GM23338 (cell line): ENCODE measurements around the gene PTPRB. TPM values are rescaled to one million over a fixed set of nuclear protein-coding genes. Genes with fewer than 3 reads are reported as not detected.

Source experiments
- ATAC-seq: fragments of 200-7000 bp; cut with Tn5 transposase; 3 replicates; pipeline ENCODE4 v1.9.1; 2020
- DNase-seq: peaks from one replicate; pipeline ENCODE4 v3.0.0-alpha.2; 2015; ENCODE audit warnings: low spot score
- H2AFZ ChIP-seq: fragments of 200-600 bp; sonication (generic); 2 replicates; pipeline ENCODE4 v1.8.0; 2016; ENCODE audit warnings: antibody characterized with exemption, mild to moderate bottlenecking, moderate library complexity
- H3F3A ChIP-seq: fragments of 200-600 bp; sonication (generic); replicated peaks from 2 replicates; pipeline ENCODE4 v1.8.0; 2017; ENCODE audit warnings: antibody characterized with exemption, mixed run types, low read depth
- H3K27ac ChIP-seq: fragments of 200-600 bp; sonication (generic); 2 replicates; pipeline ENCODE4 v1.6.1; 2016; ENCODE audit warnings: low read depth
- H3K27me3 ChIP-seq: fragments of 200-600 bp; sonication (generic); 2 replicates; pipeline ENCODE4 v1.8.0; 2016; ENCODE audit warnings: mild to moderate bottlenecking, mixed run types, moderate library complexity; ENCODE audit not compliant: insufficient read depth
- H3K36me3 ChIP-seq: fragments of 200-600 bp; sonication (generic); 2 replicates; pipeline ENCODE4 v1.8.0; 2016; ENCODE audit warnings: mild to moderate bottlenecking; ENCODE audit not compliant: insufficient read depth
- H3K4me1 ChIP-seq: fragments of 200-600 bp; sonication (generic); 2 replicates; pipeline ENCODE4 v1.8.0; 2016; ENCODE audit warnings: mild to moderate bottlenecking, moderate library complexity; ENCODE audit not compliant: insufficient read depth
- H3K4me2 ChIP-seq: fragments of 200-600 bp; sonication (generic); 2 replicates; pipeline ENCODE4 v1.7.1; 2017; ENCODE audit warnings: mixed run types
- H3K4me3 ChIP-seq: fragments of 200-600 bp; sonication (generic); 2 replicates; pipeline ENCODE4 v1.6.1; 2016; ENCODE audit warnings: mixed run types
- H3K79me2 ChIP-seq: fragments of 200-600 bp; sonication (generic); replicated peaks from 2 replicates; pipeline ENCODE4 v1.8.0; 2017; ENCODE audit warnings: mild to moderate bottlenecking; ENCODE audit not compliant: insufficient read depth
- H3K9me2 ChIP-seq: fragments of 200-600 bp; sonication (generic); 2 replicates; pipeline ENCODE4 v1.8.0; 2017; ENCODE audit not compliant: insufficient read depth
- H4K20me1 ChIP-seq: fragments of 200-600 bp; sonication (generic); replicated peaks from 2 replicates; pipeline ENCODE4 v1.8.0; 2017; ENCODE audit warnings: mild to moderate bottlenecking; ENCODE audit not compliant: insufficient read depth
- H3K27ac Mint-ChIP-seq: 2 replicates; pipeline ENCODE4 v1.8.0; 2020; ENCODE audit warnings: inconsistent platforms, mild to moderate bottlenecking, moderate library complexity, mixed read lengths
- H3K27me3 Mint-ChIP-seq: 3 replicates; pipeline ENCODE4 v1.8.0; 2022; ENCODE audit warnings: low read depth, mild to moderate bottlenecking, moderate library complexity, mixed read lengths, inconsistent platforms; ENCODE audit not compliant: insufficient read depth, poor library complexity
- H3K36me3 Mint-ChIP-seq: 3 replicates; pipeline ENCODE4 v1.8.0; 2021; ENCODE audit warnings: low read depth, mild to moderate bottlenecking, inconsistent platforms, moderate library complexity, mixed read lengths
- H3K4me1 Mint-ChIP-seq: 3 replicates; pipeline ENCODE4 v1.8.0; 2020; ENCODE audit warnings: mild to moderate bottlenecking, inconsistent platforms, mixed read lengths
- H3K4me3 Mint-ChIP-seq: 3 replicates; pipeline ENCODE4 v1.8.0; 2021; ENCODE audit warnings: moderate library complexity, mild to moderate bottlenecking, inconsistent platforms, mixed read lengths
- H3K9me3 Mint-ChIP-seq: 3 replicates; pipeline ENCODE4 v1.8.0; 2020; ENCODE audit warnings: moderate library complexity, mild to moderate bottlenecking, inconsistent platforms, mixed read lengths
- CREB1 ChIP-seq: fragments of 250-450 bp; sonication (Bioruptor Pico); IDR thresholded peaks from 2 replicates; pipeline ENCODE4 v1.5.0; 2020; ENCODE audit warnings: low read depth, mild to moderate bottlenecking, moderate library complexity
- CTCF ChIP-seq, 2 experiments: fragments of 200-600 bp in 1 of 2; sonication (generic) in 1 of 2; conservative IDR thresholded peaks; 2 replicates each; pipeline versions ENCODE4 v1.5.1 to v1.6.1; 2016 to 2017; ENCODE audit warnings: antibody characterized with exemption in 2 of 2, low read depth in 2 of 2, mild to moderate bottlenecking in 2 of 2, moderate library complexity in 1 of 2
- ETS1 ChIP-seq: IDR thresholded peaks from 2 replicates; pipeline ENCODE4 v1.6.1; 2016; ENCODE audit warnings: antibody characterized with exemption
- EZH2 ChIP-seq: fragments of 200-600 bp; sonication (generic); IDR thresholded peaks from one replicate; pipeline ENCODE4 v1.8.0; 2017; ENCODE audit warnings: antibody characterized with exemption, mild to moderate bottlenecking, low read depth; ENCODE audit not compliant: unreplicated experiment
- EZH2phosphoT487 ChIP-seq: fragments of 200-600 bp; sonication (generic); IDR thresholded peaks from one replicate; pipeline ENCODE4 v1.8.1; 2018; ENCODE audit warnings: antibody characterized with exemption; ENCODE audit not compliant: unreplicated experiment
- JUNB ChIP-seq: IDR thresholded peaks from one replicate; pipeline ENCODE4 v1.6.1; 2016; ENCODE audit warnings: antibody characterized with exemption; ENCODE audit not compliant: unreplicated experiment
- NANOG ChIP-seq: IDR thresholded peaks from 2 replicates; pipeline ENCODE4 v1.6.1; 2016; ENCODE audit warnings: antibody characterized with exemption, borderline replicate concordance
- POLR2AphosphoS5 ChIP-seq: IDR thresholded peaks from 2 replicates; pipeline ENCODE4 v1.6.1; 2016; ENCODE audit warnings: antibody characterized with exemption, low read depth
- REST ChIP-seq: IDR thresholded peaks from one replicate; pipeline ENCODE4 v1.6.1; 2018; ENCODE audit warnings: antibody characterized with exemption; ENCODE audit not compliant: unreplicated experiment
- STAT1 ChIP-seq: IDR thresholded peaks from one replicate; pipeline ENCODE4 v1.6.1; 2016; ENCODE audit warnings: antibody characterized with exemption; ENCODE audit not compliant: unreplicated experiment
- ZNF114 ChIP-seq: fragments of 250-450 bp; sonication (Bioruptor Pico); IDR thresholded peaks from 2 replicates; pipeline ENCODE4 v1.5.0; 2020; ENCODE audit warnings: mild to moderate bottlenecking, moderate library complexity
- ZNF331 ChIP-seq: fragments of 250-450 bp; sonication (Bioruptor Pico); IDR thresholded peaks from 2 replicates; pipeline ENCODE4 v1.5.0; 2020; ENCODE audit warnings: low read depth, mild to moderate bottlenecking, moderate library complexity
- ZNF462 ChIP-seq: fragments of 250-450 bp; sonication (Bioruptor Pico); IDR thresholded peaks from 2 replicates; pipeline ENCODE4 v1.5.0; 2020; ENCODE audit warnings: mild to moderate bottlenecking, moderate library complexity
- polyA plus RNA-seq: library from polyadenylated mRNA; unstranded; fragments of >200 nt; fragmentation: Nextera tagmentation; extraction: Ambion mirVana; gene quantifications from 2 replicates; pipeline ENCODE4 v1.2.1, GENCODE V29; 2016
- total RNA-seq: library from RNA; depleted of rRNA; stranded (reverse); fragments of >200 nt; shearing (Covaris generic); gene quantifications from 2 replicates; pipeline ENCODE4 v1.2.3, GENCODE V29; 2014

The PTPRB gene
- total and polyA plus RNA-seq, 2 experiments from 2014 or later: 0.13 to 1.7 TPM

GRCh38 chr12:70660002-70660604 is 22.9 kb upstream of the PTPRB start:
- no peaks in the 10 kb centered on the region for H3K9me3 Mint-ChIP-seq
- H3K27ac Mint-ChIP-seq: no peak overlapping the region
- Histone ChIP-seq H3F3A (no peaks in the 10 kb centered on the region), H2AFZ (no peak overlapping the region), H4K20me1 (no peaks in the 10 kb centered on the region), H3K4me3 (no peak overlapping the region), H3K36me3 (no peaks in the 10 kb centered on the region), H3K27ac (no peak overlapping the region), H3K79me2 (no peaks in the 10 kb centered on the region), H3K27me3 (no peaks in the 10 kb centered on the region), H3K4me2 (no peak overlapping the region), H3K4me1 (peaks cover 41% of the 10 kb centered on the region), H3K9me2 (0 out of 2 replicates have a peak, but pooled peaks cover 3% of the 10 kb centered on the region)
- no peaks in the 10 kb centered on the region for H3K27me3 Mint-ChIP-seq
- DNase-seq (no peak), ATAC-seq (no peak)
- H3K4me1 Mint-ChIP-seq: peaks cover 29% of the 10 kb centered on the region
- H3K36me3 Mint-ChIP-seq: no peaks in the 10 kb centered on the region
- TF ChIP-seq ETS1: no peak
- TF ChIP-seq ZNF114 (CRISPR knock-in tag): no peak
- TF ChIP-seq NANOG: no peak
- no peak for TF ChIP-seq EZH2
- no peak for TF ChIP-seq EZH2phosphoT487
- no peak for TF ChIP-seq CREB1 (CRISPR knock-in tag)
- TF ChIP-seq ZNF331 (CRISPR knock-in tag): no peak
- no peak for TF ChIP-seq JUNB
- no peak for TF ChIP-seq POLR2AphosphoS5
- TF ChIP-seq STAT1: no peak
- TF ChIP-seq CTCF (conservative IDR thresholded peaks at IDR 0.05; ENCODE audit: low read depth in 2 of 2): no peak
- no peak for TF ChIP-seq ZNF462 (CRISPR knock-in tag)
- TF ChIP-seq REST: no peak
- H3K4me3 Mint-ChIP-seq: no peak overlapping the region
